ENCODE data around the gene YPEL5. TPM values are rescaled to one million over a fixed set of nuclear protein-coding genes. Genes with fewer than 3 reads are reported as not detected.

The YPEL5 gene
- total RNA-seq, 5 donors from 2014 or later (not counting 1 experiment from before 2014, with no cell fraction given) = 73.0 to 962 (median 77.3) TPM

- Histone ChIP-seq H3K27me3 (replicated peaks in 1 of 2; ENCODE audit: control insufficient read depth in 2 of 2, extremely low read depth in 1 of 2, insufficient read depth in 2 of 2, low read length in 1 of 2) (no peaks in the 10 kb centered on the region), H3K4me3 (ENCODE audit: control insufficient read depth in 1 of 2, extremely low read depth in 1 of 2, low read length in 1 of 2) (no peak overlapping the region), H3K4me1 (ENCODE audit: control insufficient read depth in 1 of 2, extremely low read depth in 1 of 2, insufficient read depth in 2 of 2, low read length in 2 of 2) (peaks cover 0 to 3% of the 10 kb centered on the region in 2 experiments), H3K9me3 (no peaks in the 10 kb centered on the region), H3K36me3 (ENCODE audit: control insufficient read depth in 2 of 2, extremely low read depth in 1 of 2, insufficient read depth in 1 of 2, low read length in 1 of 2) (peaks cover 6 to 39% of the 10 kb centered on the region in 2 donors), H3K27ac (ENCODE audit: low read length) (no peak overlapping the region)
- no peaks in the 10 kb centered on the region for H3K27me3 Mint-ChIP-seq
- H3K9me3 Mint-ChIP-seq = no peaks in the 10 kb centered on the region
- POLR2A ChIA-PET = interaction anchor here (0.5 to 4.7 kb wide), 9 partner anchors 9 to 550 kb away, joined by 3 to 189 read pairs (median 5); partner anchors contain the start of genes YPEL5 (in 2 of the 2) and LCLAT1 (in 1 of the 2)
- CTCF ChIA-PET = interaction anchor here (0.5 to 9.2 kb wide), 7 partner anchors 12 to 550 kb away, joined by 3 to 339 read pairs (median 3); partner anchors contain the start of gene YPEL5 (in 1 of the 2)
- peak overlapping the region in 1 of 2 donors; percentile 79 for H3K27ac Mint-ChIP-seq
- DNase-seq (no peak), ATAC-seq (replicated peaks in 1 of 4) (no peak)
- H3K36me3 Mint-ChIP-seq = peaks cover 33% of the 10 kb centered on the region
- H3K4me3 Mint-ChIP-seq = peak overlapping the region in 1 of 3 donors; percentile 9
- 100% methylated on average over 3 of the region's 7 CpGs for WGBS (ENCODE audit: insufficient coverage)
- peaks cover 26 to 36% (median 27%) of the 10 kb centered on the region in 3 donors for H3K4me1 Mint-ChIP-seq
These were observed 15.3 kb downstream of the YPEL5 start for GRCh38 chr2:30161929-30162706.

- peak overlapping the region in 1 of 3 donors; percentile 29 for H3K4me3 Mint-ChIP-seq
- H3K27ac Mint-ChIP-seq = peak overlapping the region in 1 of 2 donors; percentile 2
These were observed 16.0 kb downstream of the YPEL5 start for GRCh38 chr2:30162806-30163205.

GRCh38 chr2:30164131-30164925 lies 17.5 kb downstream of the YPEL5 start:
- POLR2A ChIA-PET = interaction anchor here (0.5 to 4.7 kb wide), 29 partner anchors 8 to 549 kb away, joined by 3 to 189 read pairs (median 4); partner anchors contain the start of genes LBH (in 1 of the 2), LCLAT1 (in 1 of the 2) and YPEL5 (in 1 of the 2)
- Mint-ChIP-seq H3K4me3 (peak overlapping the region in 1 of 3 donors; percentile 34), H3K27ac (peak overlapping the region in 1 of 2 donors; percentile 3), H3K36me3 (peaks cover 14% of the 10 kb centered on the region), H3K27me3 (no peaks in the 10 kb centered on the region), H3K4me1 (peaks cover 10 to 26% (median 17%) of the 10 kb centered on the region in 3 donors), H3K9me3 (no peaks in the 10 kb centered on the region)
- CTCF ChIA-PET = interaction anchor here (0.6 to 9.2 kb wide), 56 partner anchors 8 to 1597 kb away, joined by 3 to 339 read pairs (median 4); partner anchors contain the start of genes LCLAT1 (in 1 of the 2) and YPEL5 (in 1 of the 2)
- Histone ChIP-seq H3K27me3 (replicated peaks in 1 of 2; ENCODE audit: control insufficient read depth in 2 of 2, extremely low read depth in 1 of 2, insufficient read depth in 2 of 2, low read length in 1 of 2) (no peaks in the 10 kb centered on the region), H3K36me3 (ENCODE audit: control insufficient read depth in 2 of 2, extremely low read depth in 1 of 2, insufficient read depth in 1 of 2, low read length in 1 of 2) (peaks cover 0 to 17% of the 10 kb centered on the region in 2 donors), H3K9me3 (no peaks in the 10 kb centered on the region), H3K4me1 (ENCODE audit: control insufficient read depth in 1 of 2, extremely low read depth in 1 of 2, insufficient read depth in 2 of 2, low read length in 2 of 2) (peaks cover 0 to 3% of the 10 kb centered on the region in 2 experiments), H3K27ac (ENCODE audit: low read length) (no peak overlapping the region), H3K4me3 (ENCODE audit: control insufficient read depth in 1 of 2, extremely low read depth in 1 of 2, low read length in 1 of 2) (no peak overlapping the region)
- 15% methylated on average over 3 of the region's 7 CpGs for WGBS (ENCODE audit: insufficient coverage)
- DNase-seq (no peak), ATAC-seq (replicated peaks in 1 of 4) (no peak)

More at GRCh38 chr2:30162806-30163205, 16.0 kb downstream of the YPEL5 start:
- WGBS (ENCODE audit: insufficient coverage) = 100% methylated on average over 1 of the region's 2 CpGs
- no peaks in the 10 kb centered on the region for H3K9me3 Mint-ChIP-seq
- ChIA-PET CTCF (interaction anchor here (0.5 to 9.2 kb wide), 6 partner anchors 12 to 549 kb away, joined by 3 to 339 read pairs (median 25); partner anchors contain the start of gene YPEL5 (in 1 of the 2)), POLR2A (interaction anchor here (0.5 to 4.7 kb wide), 9 partner anchors 10 to 549 kb away, joined by 3 to 189 read pairs (median 5); partner anchors contain the start of genes YPEL5 (in 2 of the 2) and LCLAT1 (in 1 of the 2))
- Histone ChIP-seq H3K9me3 (no peaks in the 10 kb centered on the region), H3K27me3 (replicated peaks in 1 of 2; ENCODE audit: control insufficient read depth in 2 of 2, extremely low read depth in 1 of 2, insufficient read depth in 2 of 2, low read length in 1 of 2) (no peaks in the 10 kb centered on the region), H3K36me3 (ENCODE audit: control insufficient read depth in 2 of 2, extremely low read depth in 1 of 2, insufficient read depth in 1 of 2, low read length in 1 of 2) (peaks cover 6 to 33% of the 10 kb centered on the region in 2 donors), H3K27ac (ENCODE audit: low read length) (no peak overlapping the region), H3K4me3 (ENCODE audit: control insufficient read depth in 1 of 2, extremely low read depth in 1 of 2, low read length in 1 of 2) (no peak overlapping the region), H3K4me1 (ENCODE audit: control insufficient read depth in 1 of 2, extremely low read depth in 1 of 2, insufficient read depth in 2 of 2, low read length in 2 of 2) (peaks cover 0 to 3% of the 10 kb centered on the region in 2 experiments)
- peaks cover 19 to 30% (median 22%) of the 10 kb centered on the region in 3 donors for H3K4me1 Mint-ChIP-seq
- DNase-seq (no peak), ATAC-seq (replicated peaks in 1 of 4) (peak in 1 of 4 experiments; percentile 11)
- peaks cover 27% of the 10 kb centered on the region for H3K36me3 Mint-ChIP-seq
- H3K27me3 Mint-ChIP-seq = no peaks in the 10 kb centered on the region

GRCh38 chr2:30165050-30165520 lies 18.3 kb downstream of the YPEL5 start:
- peaks cover 8% of the 10 kb centered on the region for H3K36me3 Mint-ChIP-seq
- POLR2A ChIA-PET = interaction anchor here (0.5 to 4.7 kb wide), 38 partner anchors 9 to 1976 kb away, joined by 3 to 189 read pairs (median 4); partner anchors contain the start of genes LBH (in 1 of the 2), LCLAT1 (in 1 of the 2) and YPEL5 (in 1 of the 2)
- H3K36me3 ChIP-seq (ENCODE audit: control insufficient read depth in 2 of 2, extremely low read depth in 1 of 2, insufficient read depth in 1 of 2, low read length in 1 of 2) = peaks cover 0 to 10% of the 10 kb centered on the region in 2 donors
- CTCF ChIA-PET = interaction anchor here (0.6 to 9.2 kb wide), 63 partner anchors 9 to 1598 kb away, joined by 3 to 339 read pairs (median 4); partner anchors contain the start of genes LCLAT1 (in 1 of the 2) and YPEL5 (in 1 of the 2)
- H3K27ac ChIP-seq (ENCODE audit: low read length) = no peak overlapping the region
- DNase-seq = peak in 34 of 35 experiments; percentile 6 to 89 (median 66)
- no peaks in the 10 kb centered on the region for H3K9me3 ChIP-seq
- peaks cover 8 to 33% (median 11%) of the 10 kb centered on the region in 3 donors for H3K4me1 Mint-ChIP-seq
- H3K4me3 ChIP-seq (ENCODE audit: control insufficient read depth in 1 of 2, extremely low read depth in 1 of 2, low read length in 1 of 2) = no peak overlapping the region
- peak; percentile 43 to 96 (median 92) for ATAC-seq (replicated peaks in 1 of 4)
- H3K9me3 Mint-ChIP-seq = no peaks in the 10 kb centered on the region
- 0% methylated on average over 4 of the region's 7 CpGs for WGBS (ENCODE audit: insufficient coverage)
- H3K4me1 ChIP-seq (ENCODE audit: control insufficient read depth in 1 of 2, extremely low read depth in 1 of 2, insufficient read depth in 2 of 2, low read length in 2 of 2) = peaks cover 0 to 3% of the 10 kb centered on the region in 2 experiments
- H3K4me3 Mint-ChIP-seq = peak overlapping the region in 1 of 3 donors; percentile 34
- no peak overlapping the region for H3K27ac Mint-ChIP-seq
- H3K27me3 ChIP-seq (replicated peaks in 1 of 2; ENCODE audit: control insufficient read depth in 2 of 2, extremely low read depth in 1 of 2, insufficient read depth in 2 of 2, low read length in 1 of 2) = no peaks in the 10 kb centered on the region
- H3K27me3 Mint-ChIP-seq = no peaks in the 10 kb centered on the region

GRCh38 chr2:30165617-30166016 lies 18.8 kb downstream of the YPEL5 start:
- CTCF ChIA-PET = interaction anchor here (0.6 to 9.2 kb wide), 46 partner anchors 10 to 1167 kb away, joined by 3 to 339 read pairs (median 5); partner anchors contain the start of genes LCLAT1 (in 1 of the 2) and YPEL5 (in 1 of the 2)
- Mint-ChIP-seq H3K27ac (no peak overlapping the region), H3K4me3 (peak overlapping the region in 1 of 3 donors; percentile 36)

More at GRCh38 chr2:30165617-30166016, 18.8 kb downstream of the YPEL5 start:
- Histone ChIP-seq H3K4me1 (ENCODE audit: control insufficient read depth in 1 of 2, extremely low read depth in 1 of 2, insufficient read depth in 2 of 2, low read length in 2 of 2) (peaks cover 0 to 3% of the 10 kb centered on the region in 2 experiments), H3K4me3 (ENCODE audit: control insufficient read depth in 1 of 2, extremely low read depth in 1 of 2, low read length in 1 of 2) (no peak overlapping the region), H3K36me3 (ENCODE audit: control insufficient read depth in 2 of 2, extremely low read depth in 1 of 2, insufficient read depth in 1 of 2, low read length in 1 of 2) (peaks cover 0 to 5% of the 10 kb centered on the region in 2 donors), H3K9me3 (no peaks in the 10 kb centered on the region), H3K27ac (ENCODE audit: low read length) (no peak overlapping the region), H3K27me3 (replicated peaks in 1 of 2; ENCODE audit: control insufficient read depth in 2 of 2, extremely low read depth in 1 of 2, insufficient read depth in 2 of 2, low read length in 1 of 2) (no peaks in the 10 kb centered on the region)
- H3K9me3 Mint-ChIP-seq = no peaks in the 10 kb centered on the region
- peaks cover 4% of the 10 kb centered on the region for H3K36me3 Mint-ChIP-seq
- POLR2A ChIA-PET = interaction anchor here (0.6 to 4.7 kb wide), 18 partner anchors 8 to 1976 kb away, joined by 3 to 189 read pairs (median 4); partner anchors contain the start of genes LBH (in 1 of the 2), LCLAT1 (in 1 of the 2) and YPEL5 (in 1 of the 2)
- peaks cover 4 to 39% (median 7%) of the 10 kb centered on the region in 3 donors for H3K4me1 Mint-ChIP-seq
- H3K27me3 Mint-ChIP-seq = no peaks in the 10 kb centered on the region
- no peak for ATAC-seq (replicated peaks in 1 of 4)
- 100% methylated on average over 1 of the region's 4 CpGs for WGBS (ENCODE audit: insufficient coverage)
- DNase-seq = no peak
